Measurements from ENCODE around the gene CDKAL1. TPM values are rescaled to one million over a fixed set of nuclear protein-coding genes. Genes with fewer than 3 reads are reported as not detected.

CDKAL1 gene
- total RNA-seq, 1 donor from 2014 or later, result 24.8 TPM

- Mint-ChIP-seq H3K27me3 (ENCODE audit: unreplicated experiment) (no peaks in the 10 kb centered on the region), H3K4me3 (ENCODE audit: unreplicated experiment) (no peak overlapping the region), H3K9me3 (ENCODE audit: unreplicated experiment) (no peaks in the 10 kb centered on the region), H3K4me1 (ENCODE audit: low read depth, unreplicated experiment) (no peaks in the 10 kb centered on the region), H3K36me3 (ENCODE audit: unreplicated experiment) (no peaks in the 10 kb centered on the region), H3K27ac (ENCODE audit: unreplicated experiment) (no peak overlapping the region)
- no peak for DNase-seq
- TF ChIP-seq, protein P1, sequence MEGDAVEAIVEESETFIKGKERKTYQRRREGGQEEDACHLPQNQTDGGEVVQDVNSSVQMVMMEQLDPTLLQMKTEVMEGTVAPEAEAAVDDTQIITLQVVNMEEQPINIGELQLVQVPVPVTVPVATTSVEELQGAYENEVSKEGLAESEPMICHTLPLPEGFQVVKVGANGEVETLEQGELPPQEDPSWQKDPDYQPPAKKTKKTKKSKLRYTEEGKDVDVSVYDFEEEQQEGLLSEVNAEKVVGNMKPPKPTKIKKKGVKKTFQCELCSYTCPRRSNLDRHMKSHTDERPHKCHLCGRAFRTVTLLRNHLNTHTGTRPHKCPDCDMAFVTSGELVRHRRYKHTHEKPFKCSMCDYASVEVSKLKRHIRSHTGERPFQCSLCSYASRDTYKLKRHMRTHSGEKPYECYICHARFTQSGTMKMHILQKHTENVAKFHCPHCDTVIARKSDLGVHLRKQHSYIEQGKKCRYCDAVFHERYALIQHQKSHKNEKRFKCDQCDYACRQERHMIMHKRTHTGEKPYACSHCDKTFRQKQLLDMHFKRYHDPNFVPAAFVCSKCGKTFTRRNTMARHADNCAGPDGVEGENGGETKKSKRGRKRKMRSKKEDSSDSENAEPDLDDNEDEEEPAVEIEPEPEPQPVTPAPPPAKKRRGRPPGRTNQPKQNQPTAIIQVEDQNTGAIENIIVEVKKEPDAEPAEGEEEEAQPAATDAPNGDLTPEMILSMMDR (IDR thresholded peaks at IDR 0.05; ENCODE audit: partially characterized antibody, unreplicated experiment), result no peak
These were observed 573.5 kb downstream of the CDKAL1 start for GRCh38 chr6:21107796-21108195.

GRCh38 chr6:21109391-21110178, 575.3 kb downstream of the CDKAL1 start:
- TF ChIP-seq, protein P1 (IDR thresholded peaks at IDR 0.05; ENCODE audit: partially characterized antibody, unreplicated experiment), result no peak
- no peaks in the 10 kb centered on the region for H3K36me3 Mint-ChIP-seq (ENCODE audit: unreplicated experiment)
- H3K4me3 Mint-ChIP-seq (ENCODE audit: unreplicated experiment), result no peak overlapping the region
- no peaks in the 10 kb centered on the region for H3K9me3 Mint-ChIP-seq (ENCODE audit: unreplicated experiment)
- no peaks in the 10 kb centered on the region for H3K27me3 Mint-ChIP-seq (ENCODE audit: unreplicated experiment)
- no peak for DNase-seq
- no peaks in the 10 kb centered on the region for H3K4me1 Mint-ChIP-seq (ENCODE audit: low read depth, unreplicated experiment)
- no peak overlapping the region for H3K27ac Mint-ChIP-seq (ENCODE audit: unreplicated experiment)

DNA sequence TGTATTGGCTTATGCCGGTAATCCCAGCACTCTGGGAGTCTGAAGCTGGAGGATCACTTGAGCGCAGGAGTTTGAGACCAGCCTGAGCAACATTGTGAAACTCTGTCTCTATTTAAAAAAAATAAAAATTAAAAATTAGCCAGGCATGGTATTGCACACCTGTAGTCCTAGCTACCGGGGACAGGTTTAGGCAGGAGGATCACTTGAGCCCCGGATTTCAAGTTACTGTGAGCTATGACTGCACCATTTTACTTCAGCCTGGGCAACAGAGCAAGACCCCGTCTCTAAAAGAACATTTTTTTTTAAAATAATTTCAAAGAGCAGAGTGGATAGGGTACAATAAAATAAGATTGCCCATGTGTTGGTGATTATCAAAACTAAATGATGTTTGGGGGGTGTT, 576.4 kb downstream of the CDKAL1 start:
- H3K4me1 Mint-ChIP-seq (ENCODE audit: low read depth, unreplicated experiment), result peaks cover 4% of the 10 kb centered on the region
- no peak for DNase-seq
- H3K4me3 Mint-ChIP-seq (ENCODE audit: unreplicated experiment), result no peak overlapping the region
- TF ChIP-seq, protein P1 (IDR thresholded peaks at IDR 0.05; ENCODE audit: partially characterized antibody, unreplicated experiment), result no peak
- no peaks in the 10 kb centered on the region for H3K27me3 Mint-ChIP-seq (ENCODE audit: unreplicated experiment)
- no peaks in the 10 kb centered on the region for H3K9me3 Mint-ChIP-seq (ENCODE audit: unreplicated experiment)
- H3K27ac Mint-ChIP-seq (ENCODE audit: unreplicated experiment), result no peak overlapping the region
- H3K36me3 Mint-ChIP-seq (ENCODE audit: unreplicated experiment), result no peaks in the 10 kb centered on the region

- H3K27ac Mint-ChIP-seq (ENCODE audit: unreplicated experiment), result no peak overlapping the region
- TF ChIP-seq, protein P1 (IDR thresholded peaks at IDR 0.05; ENCODE audit: partially characterized antibody, unreplicated experiment), result no peak
- no peaks in the 10 kb centered on the region for H3K9me3 Mint-ChIP-seq (ENCODE audit: unreplicated experiment)
- no peak overlapping the region for H3K4me3 Mint-ChIP-seq (ENCODE audit: unreplicated experiment)
- H3K36me3 Mint-ChIP-seq (ENCODE audit: unreplicated experiment), result no peaks in the 10 kb centered on the region
- no peak for DNase-seq
- peaks cover 4% of the 10 kb centered on the region for H3K4me1 Mint-ChIP-seq (ENCODE audit: low read depth, unreplicated experiment)
- H3K27me3 Mint-ChIP-seq (ENCODE audit: unreplicated experiment), result no peaks in the 10 kb centered on the region
These were observed 577.0 kb downstream of the CDKAL1 start for GRCh38 chr6:21111093-21111725.

DNA sequence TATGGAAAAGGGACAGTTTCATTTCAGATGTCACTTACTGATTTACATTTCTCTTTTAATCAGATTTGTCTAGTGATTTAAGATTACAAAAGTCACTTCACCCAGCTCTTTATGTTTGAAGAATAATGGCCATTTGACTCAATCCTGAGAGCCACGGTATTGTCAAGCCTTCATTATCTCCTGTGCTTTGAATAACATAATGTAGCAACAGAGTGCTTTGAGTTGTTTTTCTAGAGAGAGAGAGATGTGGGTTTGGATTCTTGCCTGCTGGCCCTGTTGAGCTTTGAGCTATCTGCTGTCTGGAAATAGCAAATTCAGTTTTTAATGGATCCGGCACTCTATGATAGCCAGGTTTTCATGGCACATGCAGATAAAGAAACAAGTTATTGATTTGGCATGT, 580.9 kb downstream of the CDKAL1 start:
- Mint-ChIP-seq H3K4me1 (ENCODE audit: low read depth, unreplicated experiment) (peaks cover 7% of the 10 kb centered on the region), H3K4me3 (ENCODE audit: unreplicated experiment) (no peak overlapping the region), H3K9me3 (ENCODE audit: unreplicated experiment) (no peaks in the 10 kb centered on the region), H3K27me3 (ENCODE audit: unreplicated experiment) (peaks cover 1% of the 10 kb centered on the region), H3K27ac (ENCODE audit: unreplicated experiment) (no peak overlapping the region), H3K36me3 (ENCODE audit: unreplicated experiment) (no peaks in the 10 kb centered on the region)
- no peak for DNase-seq
- TF ChIP-seq, protein P1 (IDR thresholded peaks at IDR 0.05; ENCODE audit: partially characterized antibody, unreplicated experiment), result no peak

Measured in glutamatergic neuron (in vitro differentiated cells).